Measurements from ENCODE around the gene SDK1. TPM values are rescaled to one million over a fixed set of nuclear protein-coding genes. Genes with fewer than 3 reads are reported as not detected.
A peak's percentile ranks its signal among the peaks of the same experiment; 100 is the strongest.

Gene SDK1
- total RNA-seq, 1 donor from 2014 or later = 0.26 TPM

DNA sequence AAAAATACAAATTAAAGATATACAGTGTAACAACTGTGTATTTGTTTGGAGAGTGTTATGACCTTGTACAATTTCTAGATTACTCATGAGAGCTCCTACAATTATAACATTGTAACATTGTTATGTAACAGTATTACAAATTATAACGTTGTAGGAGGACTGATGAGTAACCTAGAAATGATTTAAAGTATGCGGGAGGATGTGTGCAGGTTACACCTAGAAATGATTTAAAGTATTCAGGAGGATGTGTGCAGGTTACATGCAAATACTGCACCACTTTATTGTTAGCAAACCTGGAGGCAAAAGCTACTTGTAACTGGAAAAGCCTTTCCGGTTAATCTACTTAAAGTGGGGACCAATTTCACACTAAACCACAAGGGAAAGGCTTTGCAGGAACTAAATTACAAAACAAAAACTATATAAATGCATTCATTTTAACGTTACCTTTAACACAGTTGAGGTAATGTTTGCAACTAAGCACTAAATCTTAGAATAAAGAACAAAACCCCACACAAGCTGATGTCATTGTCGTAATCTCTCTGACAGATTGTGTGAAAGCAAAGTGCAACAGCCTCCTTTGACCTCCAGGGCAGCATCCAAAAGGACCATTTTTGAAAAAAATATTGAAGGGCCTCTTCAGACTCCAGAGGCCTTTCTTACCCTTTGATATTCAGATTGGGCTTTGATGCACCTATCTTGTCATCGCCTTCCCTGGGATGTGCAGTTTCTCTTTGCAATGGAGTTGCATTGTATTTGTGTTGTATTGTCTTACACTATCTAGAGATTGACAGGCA is 858.9 kb downstream of the SDK1 start:
- DNase-seq (ENCODE audit: low read depth) = peak; percentile 37
- TF ChIP-seq, protein P1, sequence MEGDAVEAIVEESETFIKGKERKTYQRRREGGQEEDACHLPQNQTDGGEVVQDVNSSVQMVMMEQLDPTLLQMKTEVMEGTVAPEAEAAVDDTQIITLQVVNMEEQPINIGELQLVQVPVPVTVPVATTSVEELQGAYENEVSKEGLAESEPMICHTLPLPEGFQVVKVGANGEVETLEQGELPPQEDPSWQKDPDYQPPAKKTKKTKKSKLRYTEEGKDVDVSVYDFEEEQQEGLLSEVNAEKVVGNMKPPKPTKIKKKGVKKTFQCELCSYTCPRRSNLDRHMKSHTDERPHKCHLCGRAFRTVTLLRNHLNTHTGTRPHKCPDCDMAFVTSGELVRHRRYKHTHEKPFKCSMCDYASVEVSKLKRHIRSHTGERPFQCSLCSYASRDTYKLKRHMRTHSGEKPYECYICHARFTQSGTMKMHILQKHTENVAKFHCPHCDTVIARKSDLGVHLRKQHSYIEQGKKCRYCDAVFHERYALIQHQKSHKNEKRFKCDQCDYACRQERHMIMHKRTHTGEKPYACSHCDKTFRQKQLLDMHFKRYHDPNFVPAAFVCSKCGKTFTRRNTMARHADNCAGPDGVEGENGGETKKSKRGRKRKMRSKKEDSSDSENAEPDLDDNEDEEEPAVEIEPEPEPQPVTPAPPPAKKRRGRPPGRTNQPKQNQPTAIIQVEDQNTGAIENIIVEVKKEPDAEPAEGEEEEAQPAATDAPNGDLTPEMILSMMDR (IDR thresholded peaks at IDR 0.05; ENCODE audit: insufficient read depth, low read length, severe bottlenecking) = no peak
- H3K36me3 ChIP-seq (ENCODE audit: control insufficient read depth, insufficient read depth, low read length) = no peaks in the 10 kb centered on the region
- H3K27me3 ChIP-seq (ENCODE audit: control insufficient read depth, insufficient read depth, low read length) = no peaks in the 10 kb centered on the region
- no peak for FAIRE-seq
- no peak overlapping the region for H3K4me3 ChIP-seq (ENCODE audit: low read depth, low read length)

DNA sequence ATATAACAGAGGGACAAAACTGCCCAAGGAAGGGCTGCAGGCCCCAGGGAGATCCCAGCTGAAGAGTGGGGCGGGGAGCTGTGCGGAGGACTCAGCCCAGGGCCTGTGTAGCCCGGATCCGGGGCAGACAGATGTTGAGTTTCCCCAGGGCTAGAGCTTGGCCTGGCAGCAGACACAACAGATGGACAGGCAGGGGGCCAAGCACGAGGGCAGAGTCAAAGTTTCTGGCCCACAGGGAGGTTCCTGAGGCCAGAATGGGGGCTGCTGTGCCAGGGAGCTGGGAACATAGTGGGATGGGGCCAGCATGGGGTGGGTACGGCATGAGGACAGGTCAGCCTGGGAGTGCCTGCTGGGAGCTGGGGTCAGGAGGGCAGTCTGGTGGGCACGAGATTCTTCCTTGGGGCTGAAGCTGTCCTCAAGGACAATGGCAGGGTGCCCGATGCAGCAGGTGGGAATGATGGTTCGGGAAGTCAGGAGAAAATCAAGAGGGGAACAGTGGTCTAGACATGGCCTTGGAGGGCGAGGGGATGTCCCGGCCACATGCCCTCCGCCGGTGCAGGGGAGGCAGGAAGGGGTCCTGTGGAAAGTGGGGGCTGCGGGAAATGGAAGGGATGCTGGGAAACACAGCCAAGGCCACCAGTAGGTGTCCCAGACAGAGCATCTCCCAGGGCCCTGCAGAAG is 862.0 kb downstream of the SDK1 start:
- no peak for FAIRE-seq
- TF ChIP-seq, protein P1 (IDR thresholded peaks at IDR 0.05; ENCODE audit: insufficient read depth, low read length, severe bottlenecking) = no peak
- no peaks in the 10 kb centered on the region for H3K36me3 ChIP-seq (ENCODE audit: control insufficient read depth, insufficient read depth, low read length)
- no peaks in the 10 kb centered on the region for H3K27me3 ChIP-seq (ENCODE audit: control insufficient read depth, insufficient read depth, low read length)
- H3K4me3 ChIP-seq (ENCODE audit: low read depth, low read length) = no peak overlapping the region
- DNase-seq (ENCODE audit: low read depth) = no peak

DNA sequence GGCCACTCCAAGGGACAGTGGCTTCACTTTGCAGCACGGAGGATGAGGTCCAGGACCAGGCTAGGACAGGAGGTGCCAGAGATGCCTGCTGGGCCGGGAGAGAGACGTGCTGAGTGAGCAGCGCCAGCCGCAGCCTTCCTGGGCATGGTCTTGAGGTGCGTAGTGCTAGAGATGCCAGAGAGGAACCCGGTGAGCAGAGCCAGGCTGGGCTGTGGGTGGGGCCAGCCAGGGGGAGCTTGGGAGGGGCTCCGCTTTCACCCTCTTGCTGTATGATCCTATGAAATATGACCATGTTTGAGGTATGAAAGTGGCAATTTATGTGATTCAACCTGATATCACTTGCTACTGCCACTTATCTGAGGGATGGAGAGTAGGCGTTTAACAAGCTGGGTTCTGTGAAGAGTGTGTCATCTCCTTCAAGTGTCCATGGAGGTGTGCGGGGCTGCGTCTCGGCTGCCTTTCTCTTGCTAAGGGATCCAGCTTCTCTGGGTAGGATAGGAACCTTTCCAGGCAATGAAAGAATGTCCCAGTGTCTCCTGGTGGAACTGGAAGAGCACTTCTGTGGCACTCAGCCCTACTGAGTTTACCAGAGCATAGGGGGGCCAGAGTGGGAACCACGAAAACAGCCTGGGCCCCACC is 862.6 kb downstream of the SDK1 start:
- FAIRE-seq (no peak), DNase-seq (ENCODE audit: low read depth) (no peak)
- no peak overlapping the region for H3K4me3 ChIP-seq (ENCODE audit: low read depth, low read length)
- no peaks in the 10 kb centered on the region for H3K36me3 ChIP-seq (ENCODE audit: control insufficient read depth, insufficient read depth, low read length)
- TF ChIP-seq, protein P1 (IDR thresholded peaks at IDR 0.05; ENCODE audit: insufficient read depth, low read length, severe bottlenecking) = no peak
- no peaks in the 10 kb centered on the region for H3K27me3 ChIP-seq (ENCODE audit: control insufficient read depth, insufficient read depth, low read length)

DNA sequence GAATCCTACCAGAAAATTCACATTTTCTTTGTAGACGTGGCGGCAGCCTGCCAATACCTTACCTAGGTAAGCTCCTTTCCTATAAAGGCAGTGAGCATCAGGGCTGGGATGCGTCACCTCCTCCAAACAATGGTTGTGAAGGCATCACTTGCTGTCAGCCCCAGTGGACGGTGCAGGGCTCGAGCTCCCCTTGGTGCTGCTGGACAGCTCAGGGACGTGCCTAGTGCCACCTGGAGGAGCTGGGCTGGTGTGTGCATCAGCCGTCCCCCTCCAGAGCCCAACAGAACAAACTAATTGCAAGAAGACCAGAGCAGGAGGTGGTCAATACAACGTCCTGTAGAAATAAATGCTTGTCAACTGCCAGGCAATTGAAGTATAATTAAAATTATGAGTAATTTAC is 863.5 kb downstream of the SDK1 start:
- no peaks in the 10 kb centered on the region for H3K27me3 ChIP-seq (ENCODE audit: control insufficient read depth, insufficient read depth, low read length)
- FAIRE-seq (no peak), DNase-seq (ENCODE audit: low read depth) (no peak)
- no peak overlapping the region for H3K4me3 ChIP-seq (ENCODE audit: low read depth, low read length)
- H3K36me3 ChIP-seq (ENCODE audit: control insufficient read depth, insufficient read depth, low read length) = no peaks in the 10 kb centered on the region
- TF ChIP-seq, protein P1 (IDR thresholded peaks at IDR 0.05; ENCODE audit: insufficient read depth, low read length, severe bottlenecking) = no peak

DNA sequence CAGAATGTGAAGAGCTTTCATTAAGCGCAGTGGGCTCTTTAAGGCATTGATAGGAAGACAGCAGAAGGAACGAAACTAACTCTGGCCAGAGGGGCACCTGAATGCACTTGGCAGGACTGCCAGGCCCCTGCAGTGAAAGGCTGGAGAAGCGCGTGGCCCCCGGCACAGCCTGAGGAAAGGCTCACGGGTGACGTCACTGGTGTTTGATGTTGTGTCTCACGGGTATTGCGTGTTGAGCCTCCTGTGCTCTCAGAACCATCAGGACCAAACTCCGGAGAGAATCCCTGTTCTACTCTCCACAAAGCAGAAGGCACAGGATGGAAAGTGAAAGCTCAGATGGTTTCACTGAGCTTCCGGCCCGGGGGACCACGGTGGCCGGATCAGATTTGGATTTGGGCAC is 865.3 kb downstream of the SDK1 start:
- TF ChIP-seq, protein P1 (IDR thresholded peaks at IDR 0.05; ENCODE audit: insufficient read depth, low read length, severe bottlenecking) = no peak
- FAIRE-seq (no peak), DNase-seq (ENCODE audit: low read depth) (no peak)
- H3K4me3 ChIP-seq (ENCODE audit: low read depth, low read length) = no peak overlapping the region
- H3K27me3 ChIP-seq (ENCODE audit: control insufficient read depth, insufficient read depth, low read length) = no peaks in the 10 kb centered on the region
- H3K36me3 ChIP-seq (ENCODE audit: control insufficient read depth, insufficient read depth, low read length) = no peaks in the 10 kb centered on the region
